Left kidney (tissue), 2 donors: ENCODE data around the gene FMN1. TPM values are rescaled to one million over a fixed set of nuclear protein-coding genes. Genes with fewer than 3 reads are reported as not detected.

Experiments used
- DNase-seq: peaks from one replicate; pipeline ENCODE4 v3.0.0-alpha.2; 2013
- polyA plus RNA-seq: library from polyadenylated mRNA; unstranded; fragments of 120-200 nt; gene quantifications from one replicate; pipeline ENCODE4 v1.2.1, GENCODE V29; 2013; ENCODE audit not compliant: insufficient read length

FMN1 gene
- polyA plus RNA-seq, 1 donor, result 23.1 TPM

- DNase-seq, result no peak
Observed at GRCh38 chr15:32823750-32824149, 370.8 kb downstream of the FMN1 start.

- DNase-seq, result no peak
Observed at GRCh38 chr15:32822739-32823138, 371.8 kb downstream of the FMN1 start.

- DNase-seq, result no peak
Observed at GRCh38 chr15:32819448-32819847, 375.1 kb downstream of the FMN1 start.

- DNase-seq, result peak; percentile 71
Observed at GRCh38 chr15:32818758-32819447, 375.6 kb downstream of the FMN1 start.

GRCh38 chr15:32817577-32817976 is 376.9 kb downstream of the FMN1 start:
- no peak for DNase-seq

- no peak for DNase-seq
Observed at GRCh38 chr15:32807331-32807730, 387.2 kb downstream of the FMN1 start.

GRCh38 chr15:32803631-32804030 is 390.9 kb downstream of the FMN1 start:
- no peak for DNase-seq

GRCh38 chr15:32802286-32802936 is 392.1 kb downstream of the FMN1 start:
- no peak for DNase-seq

GRCh38 chr15:32799936-32800535 is 394.5 kb downstream of the FMN1 start:
- no peak for DNase-seq

- DNase-seq, result no peak
Observed at GRCh38 chr15:32796856-32797255, 397.7 kb downstream of the FMN1 start.

- no peak for DNase-seq
Observed at GRCh38 chr15:32794973-32795372, 399.5 kb downstream of the FMN1 start.

GRCh38 chr15:32792436-32792835 is 402.1 kb downstream of the FMN1 start:
- DNase-seq, result no peak

GRCh38 chr15:32790352-32790999 is 404.0 kb downstream of the FMN1 start:
- no peak for DNase-seq

GRCh38 chr15:32787949-32788348 is 406.6 kb downstream of the FMN1 start:
- DNase-seq, result no peak

GRCh38 chr15:32786906-32787305 is 407.6 kb downstream of the FMN1 start:
- no peak for DNase-seq

GRCh38 chr15:32784581-32784980 is 409.9 kb downstream of the FMN1 start:
- DNase-seq, result no peak

GRCh38 chr15:32781781-32782180 is 412.7 kb downstream of the FMN1 start:
- DNase-seq, result no peak

- DNase-seq, result no peak
Observed at GRCh38 chr15:32778391-32779176, 415.9 kb downstream of the FMN1 start.

GRCh38 chr15:32775103-32775502 is 419.4 kb downstream of the FMN1 start:
- DNase-seq, result no peak

GRCh38 chr15:32774022-32774421 is 420.5 kb downstream of the FMN1 start:
- no peak for DNase-seq

GRCh38 chr15:32767236-32767635 is 427.3 kb downstream of the FMN1 start:
- no peak for DNase-seq

GRCh38 chr15:32766101-32766500 is 428.4 kb downstream of the FMN1 start:
- DNase-seq, result no peak
